HCT116 (cell line): ENCODE results near the gene PCIF1. TPM values are rescaled to one million over a fixed set of nuclear protein-coding genes. Genes with fewer than 3 reads are reported as not detected.

Experiments
- ATAC-seq: fragments of 200-7000 bp; cut with Tn5 transposase; 2 replicates; pipeline ENCODE4 v1.9.1; 2020; ENCODE audit warnings: mild to moderate bottlenecking, moderate library complexity
- BruUV-seq: library from RNA; stranded (reverse); fragments of 400-500 nt; replicated peaks from 2 replicates; lab custom pipeline; 2021; lab: Mats Ljungman, UMichigan
- CTCF ChIA-PET: fragments of 300-600 bp; sonication (Branson Sonifier 250); formaldehyde crosslinking; loops from one replicate; lab custom pipeline; 2021; ENCODE audit warnings: antibody characterized with exemption; lab: Charles Lee
- POLR2A ChIA-PET: fragments of 300-600, 350-600 bp; sonication (Branson Sonifier 250); formaldehyde crosslinking; loops from one replicate; lab custom pipeline; 2021; ENCODE audit warnings: antibody characterized with exemption; lab: Charles Lee
- RAD21 ChIA-PET, 2 experiments: fragments of 300-600 bp; sonication (Branson Sonifier 250); formaldehyde crosslinking; loops; one replicate each; lab custom pipeline; 2023; ENCODE audit warnings: low total read pairs in 2 of 2; ENCODE audit not compliant: uncharacterized antibody in 2 of 2, unreplicated experiment in 2 of 2, low non-redundant PET in 1 of 2; lab: Charles Lee
- DNase-seq: peaks from one replicate; pipeline ENCODE4 v3.0.0-alpha.2; 2010; ENCODE audit warnings: low read depth, low spot score
- H2AFZ ChIP-seq: fragments of 200-600 bp; shearing (Covaris generic), sonication (generic); 2 replicates; pipeline ENCODE4 v1.6.1; 2017; ENCODE audit warnings: low read depth, mixed run types, mixed read lengths, antibody characterized with exemption, low read length; ENCODE audit not compliant: poor library complexity, severe bottlenecking
- H3K27ac ChIP-seq: 2 replicates; pipeline ENCODE4 v1.5.1; 2012; ENCODE audit warnings: low read depth, low read length
- H3K27me3 ChIP-seq: fragments of 200-600 bp; sonication (generic); 2 replicates; pipeline ENCODE4 v1.6.1; 2016; ENCODE audit warnings: mixed run types, low read length, mixed read lengths; ENCODE audit not compliant: insufficient read depth
- H3K36me3 ChIP-seq, 2 experiments: fragments of 200-500 bp in 1 of 2; fragments of 200-600 bp in 1 of 2; sonication (Bioruptor generic) in 1 of 2; sonication (generic) in 1 of 2; 2 replicates each; pipeline versions ENCODE4 v1.5.1 to v1.6.1; 2014 to 2016; ENCODE audit warnings: low read length in 2 of 2, inconsistent platforms in 1 of 2, mixed read lengths in 1 of 2, mixed run types in 1 of 2; ENCODE audit not compliant: insufficient read depth in 2 of 2, control insufficient read depth in 1 of 2
- H3K4me1 ChIP-seq, 2 experiments: fragments of 200-600 bp in 1 of 2; sonication (generic) in 1 of 2; 2 replicates each; pipeline versions ENCODE4 v1.5.1 to v1.6.1; 2012 to 2017; ENCODE audit warnings: low read length in 2 of 2, inconsistent platforms in 1 of 2, mild to moderate bottlenecking in 1 of 2, mixed read lengths in 1 of 2, mixed run types in 1 of 2, moderate library complexity in 1 of 2; ENCODE audit not compliant: insufficient read depth in 2 of 2, control insufficient read depth in 1 of 2
- H3K4me2 ChIP-seq: fragments of 200-600 bp; sonication (generic); 2 replicates; pipeline ENCODE4 v1.6.1; 2017; ENCODE audit warnings: mixed run types, low read length, mixed read lengths
- H3K4me3 ChIP-seq, 2 experiments: fragments of 200-600 bp in 1 of 2; sonication (generic) in 1 of 2; replicated peaks in 1 of 2; 2 replicates each; pipeline ENCODE4 v1.5.1; 2011 to 2016; ENCODE audit warnings: low read length in 2 of 2, control low read depth in 1 of 2, low read depth in 1 of 2, mild to moderate bottlenecking in 1 of 2, mixed read lengths in 1 of 2, mixed run types in 1 of 2
- H3K79me2 ChIP-seq: fragments of 200-600 bp; sonication (generic); 2 replicates; pipeline ENCODE4 v1.6.1; 2017; ENCODE audit warnings: mild to moderate bottlenecking, mixed run types, low read length, moderate library complexity, mixed read lengths; ENCODE audit not compliant: insufficient read depth
- H3K9ac ChIP-seq: fragments of 200-600 bp; sonication (generic); 2 replicates; pipeline ENCODE4 v1.6.1; 2016; ENCODE audit warnings: low read length, mixed read lengths
- H3K9me2 ChIP-seq: fragments of 200-600 bp; sonication (generic), shearing (Covaris generic); 2 replicates; pipeline ENCODE4 v1.6.1; 2017; ENCODE audit warnings: mixed run types, mild to moderate bottlenecking, moderate library complexity; ENCODE audit not compliant: insufficient read depth
- H3K9me3 ChIP-seq, 2 experiments: fragments of 200-500 bp in 1 of 2; fragments of 200-600 bp in 1 of 2; sonication (Bioruptor generic) in 1 of 2; sonication (generic) in 1 of 2; 2 replicates each; pipeline ENCODE4 v1.6.1; 2014 to 2017; ENCODE audit warnings: low read length in 2 of 2, mixed read lengths in 2 of 2, inconsistent platforms in 1 of 2, low read depth in 1 of 2, mild to moderate bottlenecking in 1 of 2, mixed run types in 1 of 2, moderate library complexity in 1 of 2; ENCODE audit not compliant: control insufficient read depth in 1 of 2, insufficient read depth in 1 of 2
- H4K20me1 ChIP-seq: fragments of 200-600 bp; sonication (generic), shearing (Covaris generic); 2 replicates; pipeline ENCODE4 v1.6.1; 2017; ENCODE audit warnings: mixed run types, mild to moderate bottlenecking, moderate library complexity; ENCODE audit not compliant: insufficient read depth
- ATF3 ChIP-seq: IDR thresholded peaks from 2 replicates; pipeline ENCODE4 v1.6.1; 2012
- CBX3 ChIP-seq: IDR thresholded peaks from 2 replicates; pipeline ENCODE4 v1.6.1; 2012; ENCODE audit warnings: low read depth
- CEBPB ChIP-seq: IDR thresholded peaks from 2 replicates; pipeline ENCODE4 v1.6.1; 2012; ENCODE audit warnings: low read depth
- EZH2 ChIP-seq: fragments of 200-600 bp; sonication (generic); IDR thresholded peaks from 2 replicates; pipeline ENCODE4 v1.6.1; 2017; ENCODE audit warnings: antibody characterized with exemption, mixed run types
- POLR2AphosphoS5 ChIP-seq: IDR thresholded peaks from 2 replicates; pipeline ENCODE4 v1.6.1; 2011; ENCODE audit warnings: mild to moderate bottlenecking, low read depth, low read length, moderate library complexity
- RAD21 ChIP-seq: IDR thresholded peaks from 2 replicates; pipeline ENCODE4 v1.6.1; 2012; ENCODE audit warnings: low read depth, mild to moderate bottlenecking
- SIN3A ChIP-seq: IDR thresholded peaks from 2 replicates; pipeline ENCODE4 v1.6.1; 2012; ENCODE audit warnings: low read depth
- SP1 ChIP-seq: IDR thresholded peaks from 2 replicates; pipeline ENCODE4 v1.6.1; 2012; ENCODE audit warnings: low read depth
- SRF ChIP-seq: IDR thresholded peaks from 2 replicates; pipeline ENCODE4 v1.6.1; 2012; ENCODE audit warnings: low read depth
- TCF7L2 ChIP-seq: IDR thresholded peaks from 2 replicates; pipeline ENCODE4 v1.7.0; 2011; ENCODE audit warnings: borderline replicate concordance, inconsistent platforms; ENCODE audit not compliant: insufficient read depth, insufficient read length; ENCODE audit errors: extremely low read depth
- ZNF274 ChIP-seq: fragments of 200-500 bp; sonication (Bioruptor generic); IDR thresholded peaks from 2 replicates; pipeline ENCODE4 v1.6.1; 2014; ENCODE audit warnings: mild to moderate bottlenecking, low read depth, low read length, inconsistent platforms
- intact Hi-C: fragments of 100-400 bp; cut with micrococcal nuclease; formaldehyde crosslinking; loops from 2 replicates; pipeline ENCODE4 v1.10.0; 2022
- total RNA-seq: library from RNA; stranded (reverse); gene quantifications from one replicate; pipeline ENCODE4 v1.2.1, GENCODE V29; 2021; ENCODE audit not compliant: unreplicated experiment
- TF ChIP-seq, protein P1 (sequence below): IDR thresholded peaks from 2 replicates; pipeline ENCODE4 v1.6.1; 2012

The PCIF1 gene
- total RNA-seq, 1 experiment from 2014 or later: 31.8 TPM

- no peaks in the 10 kb centered on the region for H3K9me2 ChIP-seq
- DNase-seq (no peak), ATAC-seq (no peak)
- BruUV-seq: no TSS peak
- TF ChIP-seq ATF3 (no peak), ZNF274 (no peak), SP1 (no peak), CBX3 (no peak), CEBPB (no peak), POLR2AphosphoS5 (no peak), EZH2 (no peak), SIN3A (no peak), TCF7L2 (no peak), RAD21 (no peak), SRF (no peak)
- TF ChIP-seq, protein P1, sequence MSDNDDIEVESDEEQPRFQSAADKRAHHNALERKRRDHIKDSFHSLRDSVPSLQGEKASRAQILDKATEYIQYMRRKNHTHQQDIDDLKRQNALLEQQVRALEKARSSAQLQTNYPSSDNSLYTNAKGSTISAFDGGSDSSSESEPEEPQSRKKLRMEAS: no peak
- H4K20me1 ChIP-seq: no peaks in the 10 kb centered on the region
- H3K79me2 ChIP-seq: no peaks in the 10 kb centered on the region
- no peak overlapping the region for H3K4me3 ChIP-seq
- no peaks in the 10 kb centered on the region for H3K9me3 ChIP-seq
- ChIA-PET POLR2A (interaction anchor here (0.6 kb wide), 1 partner anchor 166 kb away, joined by 4 read pairs; no protein-coding TSS in a partner anchor), CTCF (no interaction called here), RAD21 (no interaction called here)
- H3K9ac ChIP-seq: no peak overlapping the region
- H3K27ac ChIP-seq: no peak overlapping the region
- H2AFZ ChIP-seq: no peak overlapping the region
- H3K36me3 ChIP-seq: peaks cover 38 to 54% of the 10 kb centered on the region in 2 experiments; a peak in 3 of 4 replicates
- no peak overlapping the region for H3K4me2 ChIP-seq
- H3K27me3 ChIP-seq: no peaks in the 10 kb centered on the region
- intact Hi-C loops: no loop called here
- no peaks in the 10 kb centered on the region for H3K4me1 ChIP-seq
These were observed 24.6 kb downstream of the PCIF1 start for GRCh38 chr20:45959126-45959525.
